HUDEP-2 (cell line): ENCODE data around the gene ATXN7L1.
"Not testable (repeated sequence)": the region's sequence is repeated elsewhere in the genome, so short reads cannot be mapped to it uniquely, and the experiment has no call there.

Experiments used
- DNase-seq, 76 experiments: peaks; one replicate each; lab custom pipeline; 2025; ENCODE audit not compliant: unreplicated experiment in 76 of 76; lab: John Stamatoyannopoulos, UW

Gene ATXN7L1

GRCh38 chr7:105713488-105714465 is 162.6 kb downstream of the ATXN7L1 start:
- DNase-seq = no peak

- no peak for DNase-seq
Measured at GRCh38 chr7:105712877-105713276, 163.5 kb downstream of the ATXN7L1 start.

- DNase-seq = no peak
Measured at GRCh38 chr7:105711726-105712402, 164.5 kb downstream of the ATXN7L1 start.

- not testable (repeated sequence) for DNase-seq
Measured at GRCh38 chr7:105710720-105711119, 165.7 kb downstream of the ATXN7L1 start.

GRCh38 chr7:105708763-105709080 is 167.7 kb downstream of the ATXN7L1 start:
- no peak for DNase-seq

GRCh38 chr7:105707967-105708762 is 168.2 kb downstream of the ATXN7L1 start:
- peak in 1 of 76 experiments; percentile 2 for DNase-seq

GRCh38 chr7:105707381-105707780 is 169.0 kb downstream of the ATXN7L1 start:
- no peak for DNase-seq

- no peak for DNase-seq
Measured at GRCh38 chr7:105705427-105705826, 171.0 kb downstream of the ATXN7L1 start.

- no peak for DNase-seq
Measured at GRCh38 chr7:105703207-105703930, 173.0 kb downstream of the ATXN7L1 start.

GRCh38 chr7:105699568-105700236 is 176.7 kb downstream of the ATXN7L1 start:
- no peak for DNase-seq

GRCh38 chr7:105698531-105698930 is 177.9 kb downstream of the ATXN7L1 start:
- DNase-seq = no peak

- no peak for DNase-seq
Measured at GRCh38 chr7:105697753-105698152, 178.6 kb downstream of the ATXN7L1 start.

- not testable (repeated sequence) for DNase-seq
Measured at GRCh38 chr7:105697169-105697568, 179.2 kb downstream of the ATXN7L1 start.

GRCh38 chr7:105693576-105693975 is 182.8 kb downstream of the ATXN7L1 start:
- no peak for DNase-seq

GRCh38 chr7:105691680-105692564 is 184.5 kb downstream of the ATXN7L1 start:
- DNase-seq = peak in 2 of 76 experiments; percentile 3 to 46

- no peak for DNase-seq
Measured at GRCh38 chr7:105691082-105691679, 185.2 kb downstream of the ATXN7L1 start.

- DNase-seq = no peak
Measured at GRCh38 chr7:105690325-105690945, 186.0 kb downstream of the ATXN7L1 start.
